GM12891 (cell line): ENCODE measurements around the gene SRP14.
"Not testable (repeated sequence)": the region's sequence is repeated elsewhere in the genome, so short reads cannot be mapped to it uniquely, and the experiment has no call there.

ENCODE experiments used
- DNase-seq: peaks from one replicate; pipeline ENCODE4 v3.0.0; 2011; ENCODE audit warnings: low spot score; ENCODE audit not compliant: insufficient read length
- FAIRE-seq: peaks from 2 replicates; lab custom pipeline; 2011; peaks lifted over from hg19 to GRCh38; lab: Jason Lieb, UNC
- PAX5 ChIP-seq: IDR thresholded peaks from 2 replicates; pipeline ENCODE4 v1.6.1; 2011; ENCODE audit warnings: low read length, moderate library complexity, mild to moderate bottlenecking; ENCODE audit not compliant: insufficient read depth, severe bottlenecking
- POLR2A ChIP-seq: IDR thresholded peaks from 2 replicates; pipeline ENCODE4 v1.6.1; 2011; ENCODE audit warnings: low read depth, low read length, control low read depth
- POLR2AphosphoS5 ChIP-seq: IDR thresholded peaks from 2 replicates; pipeline ENCODE4 v1.6.1; 2011; ENCODE audit warnings: low read depth, low read length, control low read depth
- POU2F2 ChIP-seq: IDR thresholded peaks from 2 replicates; pipeline ENCODE4 v1.6.1; 2011; ENCODE audit warnings: low read depth, mild to moderate bottlenecking, control low read depth, low read length, moderate library complexity
- SPI1 ChIP-seq: IDR thresholded peaks from 2 replicates; pipeline ENCODE4 v1.6.1; 2011; ENCODE audit warnings: low read depth, low read length, control low read depth
- TAF1 ChIP-seq: IDR thresholded peaks from 2 replicates; pipeline ENCODE4 v1.6.1; 2011; ENCODE audit warnings: low read depth, low read length, control low read depth

SRP14 gene

DNA sequence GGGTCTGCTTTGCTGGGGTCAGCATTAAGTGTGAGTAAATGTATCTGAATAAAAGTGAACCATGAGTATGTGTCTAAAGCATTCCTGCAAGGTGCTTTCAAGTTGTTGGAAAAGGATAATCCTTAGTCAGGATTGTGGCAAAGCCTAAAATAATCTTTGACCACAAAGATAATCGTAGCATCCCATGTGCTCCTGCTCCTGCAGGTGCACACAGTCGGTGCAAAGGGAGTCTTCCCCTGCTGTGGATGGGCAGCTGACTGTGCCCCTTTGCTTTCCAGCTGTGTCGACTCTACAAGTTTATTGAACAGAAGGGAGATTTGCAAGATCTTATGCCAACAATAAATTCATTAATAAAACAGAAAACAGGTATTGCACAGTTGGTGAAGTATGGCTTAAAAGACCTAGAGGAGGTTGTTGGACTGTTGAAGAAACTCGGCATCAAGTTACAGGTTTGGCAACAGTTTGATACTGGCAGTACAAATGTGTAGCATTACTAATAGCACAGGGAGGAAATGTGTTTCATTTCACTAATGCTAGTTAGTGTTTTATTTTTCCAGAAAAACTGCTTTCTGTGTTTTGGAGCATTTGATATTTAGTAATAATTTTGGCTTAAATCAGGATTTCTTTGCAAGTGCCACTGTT lies 22.6 kb downstream of the SRP14 start:
- FAIRE-seq (no peak), DNase-seq (no peak)
- no peak for TF ChIP-seq TAF1
- TF ChIP-seq POLR2A, result no peak
- no peak for TF ChIP-seq POU2F2
- no peak for TF ChIP-seq PAX5
- TF ChIP-seq POLR2AphosphoS5, result no peak
- TF ChIP-seq SPI1, result no peak

DNA sequence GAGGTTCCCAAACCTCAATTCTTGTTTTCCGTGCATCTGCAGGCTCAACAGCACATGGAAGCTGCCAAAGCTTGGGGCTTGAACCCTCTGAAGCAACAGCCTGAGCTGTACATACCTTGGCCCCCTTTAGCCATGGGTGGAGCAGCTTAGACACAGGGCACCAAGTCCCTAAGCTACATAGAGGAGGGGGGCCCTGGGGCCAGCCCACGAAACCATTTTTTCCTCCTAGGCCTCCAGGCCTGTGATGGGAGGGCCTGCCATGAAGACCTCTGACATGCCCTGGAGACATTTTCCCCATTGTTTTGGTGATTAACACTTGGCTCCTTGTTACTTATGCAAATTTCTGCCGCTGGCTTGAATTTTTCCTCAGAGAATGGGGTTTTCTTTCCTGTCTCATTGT lies 24.6 kb downstream of the SRP14 start:
- DNase-seq (no peak), FAIRE-seq (no peak)
- no peak for TF ChIP-seq POLR2AphosphoS5
- no peak for TF ChIP-seq PAX5
- no peak for TF ChIP-seq SPI1
- no peak for TF ChIP-seq POLR2A
- TF ChIP-seq POU2F2, result no peak
- no peak for TF ChIP-seq TAF1

DNA sequence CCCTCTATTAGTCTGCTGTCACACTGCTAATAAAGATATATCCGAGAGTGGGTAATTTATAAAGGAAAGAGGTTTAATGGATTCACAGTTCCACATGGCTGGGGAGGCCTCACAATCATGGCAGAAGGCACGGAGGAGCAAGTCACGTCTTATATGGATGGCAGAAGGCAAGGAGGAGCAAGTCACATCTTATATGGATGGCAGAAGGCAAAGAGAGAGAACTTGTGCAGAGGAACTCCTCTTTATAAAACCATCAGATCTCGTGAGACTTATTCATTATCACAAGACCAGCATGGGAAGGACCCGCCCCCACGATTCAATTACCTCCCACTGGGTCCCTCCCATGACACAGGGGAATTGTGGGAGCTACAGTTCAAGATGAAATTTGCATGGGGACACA lies 25.6 kb downstream of the SRP14 start:
- FAIRE-seq, DNase-seq: not testable (repeated sequence)

DNA sequence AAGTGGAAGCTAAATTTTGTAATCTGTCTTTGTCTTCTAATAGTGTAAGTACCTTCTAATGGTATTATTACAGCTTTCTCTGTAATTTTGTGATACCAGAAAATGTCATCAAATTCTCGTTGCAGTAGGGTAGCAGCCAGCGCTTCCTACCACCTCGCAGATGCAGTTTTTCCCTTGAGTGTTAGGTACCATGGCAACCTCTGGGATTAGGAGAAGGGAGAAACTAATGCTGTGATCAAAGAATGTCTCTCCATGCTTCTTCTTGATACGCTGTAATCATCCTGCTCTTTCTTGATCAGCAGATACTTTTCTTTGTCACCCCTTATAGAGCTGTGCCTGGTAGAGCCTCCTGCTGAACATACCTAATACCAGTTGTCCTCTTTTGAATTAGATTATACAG lies 27.7 kb downstream of the SRP14 start:
- no peak for DNase-seq
- TF ChIP-seq TAF1 (no peak), SPI1 (no peak), PAX5 (no peak), POLR2AphosphoS5 (no peak), POU2F2 (no peak), POLR2A (no peak)

DNA sequence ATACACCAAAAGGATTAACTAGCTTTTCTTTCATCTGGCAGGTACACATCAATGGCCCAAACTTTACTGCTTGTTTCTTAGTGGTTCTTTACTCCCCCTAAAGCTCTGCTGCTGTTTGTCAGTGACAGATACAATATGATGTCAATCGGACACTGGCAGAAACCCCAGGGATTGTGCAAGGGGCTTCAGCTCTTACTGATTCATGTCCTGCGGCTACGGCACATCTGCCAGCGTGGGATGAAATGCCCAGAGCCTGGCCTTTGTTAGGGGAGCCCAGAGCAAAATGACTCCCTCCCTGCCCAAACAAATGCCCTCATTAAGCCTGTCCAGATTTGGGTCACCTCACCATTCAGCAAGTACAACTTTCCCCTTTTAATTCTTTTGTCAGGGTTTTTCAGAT lies 28.3 kb downstream of the SRP14 start:
- DNase-seq (no peak), FAIRE-seq (no peak)
- no peak for TF ChIP-seq POU2F2
- TF ChIP-seq PAX5, result no peak
- TF ChIP-seq TAF1, result no peak
- TF ChIP-seq POLR2A, result no peak
- TF ChIP-seq SPI1, result no peak
- no peak for TF ChIP-seq POLR2AphosphoS5

More for the DNA sequence above, 27.7 kb downstream of the SRP14 start:
- FAIRE-seq, result no peak

DNA sequence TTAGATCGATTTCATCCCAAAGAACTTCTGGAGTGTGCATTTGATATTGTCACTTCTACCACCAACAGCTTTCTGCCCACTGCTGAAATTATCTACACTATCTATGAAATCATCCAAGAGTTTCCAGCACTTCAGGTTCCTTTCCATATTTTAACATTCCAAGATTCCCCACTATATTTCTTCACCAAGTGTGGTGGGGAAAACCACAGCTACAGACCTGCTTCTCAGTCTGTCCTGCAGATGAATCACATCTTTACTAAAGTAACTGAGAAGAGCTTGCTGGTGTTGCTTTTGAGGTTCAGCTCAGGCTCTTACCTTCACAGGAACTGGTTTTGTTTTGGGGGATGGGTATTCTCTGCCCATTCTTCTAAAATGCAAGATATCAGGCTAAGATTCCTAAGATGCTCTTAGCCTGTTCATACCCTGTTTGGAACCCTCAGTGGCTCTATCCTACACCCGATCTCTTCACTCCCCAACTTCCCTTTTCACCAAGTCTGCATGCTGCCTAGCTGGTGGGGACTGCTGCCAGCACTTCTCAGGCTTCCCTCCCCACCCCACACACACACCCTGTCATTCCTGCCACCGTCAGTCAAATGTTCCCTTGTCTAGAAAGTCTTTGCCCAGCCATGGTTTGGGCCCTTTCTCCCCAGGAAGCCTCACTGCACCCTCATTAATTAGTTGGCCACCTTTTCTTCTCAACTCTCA lies 30.8 kb downstream of the SRP14 start:
- DNase-seq, result no peak
- FAIRE-seq, result no peak
- TF ChIP-seq PAX5, result no peak
- TF ChIP-seq POLR2AphosphoS5, result no peak
- no peak for TF ChIP-seq TAF1
- TF ChIP-seq POU2F2, result no peak
- TF ChIP-seq SPI1, result no peak
- TF ChIP-seq POLR2A, result no peak

DNA sequence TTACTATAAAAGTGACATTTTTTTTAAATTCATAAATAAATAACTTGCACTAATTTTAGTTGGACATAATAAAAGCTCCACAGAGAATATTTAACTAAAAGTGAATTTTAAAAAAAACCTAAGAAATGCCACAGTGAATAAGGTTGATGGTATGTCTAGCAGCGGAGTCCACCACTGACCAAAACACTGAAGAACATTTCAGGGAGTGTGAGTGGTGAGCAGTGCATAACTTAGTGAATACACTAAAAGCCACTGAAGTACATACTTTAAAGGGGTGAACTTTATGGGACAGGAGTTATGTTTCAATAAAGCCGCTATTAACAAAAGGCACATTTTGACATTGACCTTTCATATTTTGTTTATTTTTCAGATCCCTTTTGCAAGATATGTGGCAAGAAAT lies 32.3 kb downstream of the SRP14 start:
- DNase-seq (no peak), FAIRE-seq (no peak)
- TF ChIP-seq POU2F2 (no peak), TAF1 (no peak), POLR2A (no peak)

DNA sequence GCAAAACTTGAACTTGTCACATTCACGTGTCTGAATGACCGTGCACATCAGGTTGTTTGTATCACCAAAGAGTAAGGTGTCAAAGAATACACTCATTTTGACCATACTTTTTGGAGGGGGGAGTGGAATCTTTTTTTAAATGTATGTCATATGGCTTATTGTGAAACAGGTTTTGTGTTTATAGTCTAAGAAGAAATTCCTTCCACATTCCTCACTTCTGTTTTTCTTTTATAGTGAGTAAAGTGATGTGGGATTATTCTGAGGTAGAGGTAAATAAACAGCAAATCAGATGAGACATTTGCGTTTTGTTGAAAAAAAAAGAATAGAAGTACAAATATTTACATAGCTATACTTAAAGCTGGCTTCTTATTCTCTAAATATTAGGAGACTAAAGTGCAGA lies 33.0 kb downstream of the SRP14 start:
- no peak for TF ChIP-seq POU2F2
- no peak for TF ChIP-seq SPI1
- TF ChIP-seq TAF1, result no peak
- no peak for TF ChIP-seq PAX5
- DNase-seq (no peak), FAIRE-seq (no peak)

DNA sequence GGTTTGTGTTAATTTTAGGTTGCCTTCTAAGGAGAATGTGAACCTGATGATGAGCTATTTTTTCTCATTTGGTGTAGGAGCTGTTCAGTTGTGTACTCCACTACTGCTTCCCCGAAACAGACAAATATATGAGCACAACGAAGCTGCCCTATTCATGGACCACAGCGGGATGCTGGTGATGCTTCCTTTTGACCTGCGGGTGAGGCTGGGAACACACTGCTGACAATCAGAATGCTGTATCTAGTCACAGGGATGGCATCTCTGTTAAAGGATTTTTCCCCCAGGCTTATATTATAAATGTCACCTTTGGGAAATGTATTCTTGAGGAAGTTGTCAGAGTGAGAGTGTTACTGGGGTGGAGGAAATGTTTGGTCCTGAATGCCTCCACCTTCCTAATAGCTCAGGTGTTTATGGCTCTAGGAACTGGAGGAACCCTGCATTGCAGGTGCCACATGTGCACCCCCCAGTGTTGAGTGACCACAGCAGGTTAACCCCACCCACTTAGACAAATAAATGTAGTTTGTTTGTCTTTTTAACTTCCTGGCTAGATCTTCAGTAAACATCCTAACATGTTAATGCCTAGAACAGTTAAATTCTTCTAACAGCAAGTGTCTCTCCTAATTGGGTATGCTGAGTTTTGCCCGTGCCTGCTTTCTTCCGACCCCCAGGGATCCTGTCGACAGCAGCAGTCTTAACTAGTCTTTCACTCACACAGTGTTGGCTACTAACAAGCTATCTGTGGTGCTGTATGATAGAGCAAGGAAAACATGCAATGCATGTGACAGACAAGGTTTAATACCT lies 35.7 kb downstream of the SRP14 start:
- TF ChIP-seq POU2F2, result no peak
- no peak for TF ChIP-seq POLR2AphosphoS5
- TF ChIP-seq SPI1, result no peak
- TF ChIP-seq PAX5, result no peak
- no peak for TF ChIP-seq TAF1
- no peak for TF ChIP-seq POLR2A
- peak; percentile 35 for FAIRE-seq

DNA sequence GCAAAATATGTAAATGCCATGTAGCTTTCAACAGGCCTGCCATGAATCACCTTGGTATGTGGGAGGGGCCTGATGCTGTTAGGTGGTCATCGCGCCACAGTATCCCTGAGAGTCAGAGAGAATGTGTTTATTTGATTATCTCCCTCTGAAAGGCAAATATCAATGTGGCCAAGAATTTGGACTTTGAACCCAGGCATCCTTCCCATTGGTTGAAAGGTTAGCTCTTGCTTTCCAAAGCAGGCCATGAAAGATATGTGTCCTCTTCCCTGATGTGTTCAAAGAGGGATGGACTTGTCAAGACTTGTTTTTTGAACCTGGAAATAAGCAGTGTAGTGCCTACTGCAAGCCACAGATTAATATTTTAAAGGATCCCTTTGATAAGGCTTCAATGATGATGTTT lies 36.7 kb downstream of the SRP14 start:
- TF ChIP-seq POLR2AphosphoS5 (no peak), SPI1 (no peak), TAF1 (no peak), POU2F2 (no peak), PAX5 (no peak), POLR2A (no peak)
- DNase-seq, result no peak
- FAIRE-seq, result no peak

More for the DNA sequence above, 35.7 kb downstream of the SRP14 start:
- DNase-seq, result no peak
